ENCODE results near the gene CAMTA1.

Gene CAMTA1

GRCh38 chr1:7400566-7400965 lies 615.3 kb downstream of the CAMTA1 start:
- Histone ChIP-seq H3K9me3 (replicated peaks; ENCODE audit: insufficient read depth, low read length) (no peaks in the 10 kb centered on the region; the same call in 1 of the 2 replicates), H3K27me3 (replicated peaks; ENCODE audit: insufficient read depth, low read length) (peaks cover 82% of the 10 kb centered on the region), H3K4me3 (ENCODE audit: low read length) (no peak overlapping the region)

GRCh38 chr1:7401814-7402547 lies 616.7 kb downstream of the CAMTA1 start:
- TF ChIP-seq EZH2 (optimal IDR thresholded peaks at IDR 0.05; ENCODE audit: low read depth, low read length) = no peak
- TF ChIP-seq CTCF (IDR thresholded peaks at IDR 0.05; ENCODE audit: low read length) = no peak
- TF ChIP-seq EZH2phosphoT487 (IDR thresholded peaks at IDR 0.05; ENCODE audit: low read length) = no peak
- no peak overlapping the region for H3K27ac ChIP-seq (ENCODE audit: low read length)
- H3K9ac ChIP-seq (ENCODE audit: low read length) = no peak overlapping the region
- H3F3A ChIP-seq (ENCODE audit: insufficient read depth, low read length) = no peaks in the 10 kb centered on the region
- no peak overlapping the region for H2AFZ ChIP-seq (ENCODE audit: low read length)
- no peak overlapping the region for H3K4me2 ChIP-seq (ENCODE audit: low read depth, low read length)
- no peaks in the 10 kb centered on the region for H3K9me3 ChIP-seq (replicated peaks; ENCODE audit: insufficient read depth, low read length)
- peaks cover 89% of the 10 kb centered on the region for H3K27me3 ChIP-seq (replicated peaks; ENCODE audit: insufficient read depth, low read length)
- no peak overlapping the region for H3K4me3 ChIP-seq (ENCODE audit: low read length)
- no peaks in the 10 kb centered on the region for H3K36me3 ChIP-seq (replicated peaks; ENCODE audit: insufficient read depth, low read length)
- no peaks in the 10 kb centered on the region for H3K9me2 ChIP-seq (replicated peaks; ENCODE audit: insufficient read depth, low read length)
- no peak for DNase-seq
- H3K79me2 ChIP-seq (ENCODE audit: low read length) = no peaks in the 10 kb centered on the region
- no peaks in the 10 kb centered on the region for H4K20me1 ChIP-seq (ENCODE audit: insufficient read depth, low read length)
- no peaks in the 10 kb centered on the region for H3K4me1 ChIP-seq (ENCODE audit: low read length)

More at GRCh38 chr1:7400566-7400965, 615.3 kb downstream of the CAMTA1 start:
- H3K36me3 ChIP-seq (replicated peaks; ENCODE audit: insufficient read depth, low read length) = no peaks in the 10 kb centered on the region
- TF ChIP-seq EZH2phosphoT487 (IDR thresholded peaks at IDR 0.05; ENCODE audit: low read length) (no peak), EZH2 (optimal IDR thresholded peaks at IDR 0.05; ENCODE audit: low read depth, low read length) (no peak), CTCF (IDR thresholded peaks at IDR 0.05; ENCODE audit: low read length) (no peak)
- H3K27ac ChIP-seq (ENCODE audit: low read length) = no peak overlapping the region
- H3K79me2 ChIP-seq (ENCODE audit: low read length) = no peaks in the 10 kb centered on the region
- no peaks in the 10 kb centered on the region for H4K20me1 ChIP-seq (ENCODE audit: insufficient read depth, low read length)
- no peak for DNase-seq
- no peak overlapping the region for H3K4me2 ChIP-seq (ENCODE audit: low read depth, low read length)
- H3K4me1 ChIP-seq (ENCODE audit: low read length) = no peaks in the 10 kb centered on the region
- H2AFZ ChIP-seq (ENCODE audit: low read length) = no peak overlapping the region
- no peak overlapping the region for H3K9ac ChIP-seq (ENCODE audit: low read length)
- H3F3A ChIP-seq (ENCODE audit: insufficient read depth, low read length) = no peaks in the 10 kb centered on the region
- no peaks in the 10 kb centered on the region for H3K9me2 ChIP-seq (replicated peaks; ENCODE audit: insufficient read depth, low read length)

- Histone ChIP-seq H2AFZ (ENCODE audit: low read length) (no peak overlapping the region), H3K36me3 (replicated peaks; ENCODE audit: insufficient read depth, low read length) (no peaks in the 10 kb centered on the region), H3K27me3 (replicated peaks; ENCODE audit: insufficient read depth, low read length) (peaks cover 91% of the 10 kb centered on the region), H3K79me2 (ENCODE audit: low read length) (no peaks in the 10 kb centered on the region), H3K9me2 (replicated peaks; ENCODE audit: insufficient read depth, low read length) (no peaks in the 10 kb centered on the region), H3K4me1 (ENCODE audit: low read length) (no peaks in the 10 kb centered on the region), H3K9ac (ENCODE audit: low read length) (no peak overlapping the region), H3K4me3 (ENCODE audit: low read length) (no peak overlapping the region), H3K9me3 (replicated peaks; ENCODE audit: insufficient read depth, low read length) (no peaks in the 10 kb centered on the region), H4K20me1 (ENCODE audit: insufficient read depth, low read length) (no peaks in the 10 kb centered on the region), H3K4me2 (ENCODE audit: low read depth, low read length) (no peak overlapping the region), H3K27ac (ENCODE audit: low read length) (no peak overlapping the region), H3F3A (ENCODE audit: insufficient read depth, low read length) (no peaks in the 10 kb centered on the region)
- no peak for DNase-seq
- no peak for TF ChIP-seq CTCF (IDR thresholded peaks at IDR 0.05; ENCODE audit: low read length)
- no peak for TF ChIP-seq EZH2 (optimal IDR thresholded peaks at IDR 0.05; ENCODE audit: low read depth, low read length)
- no peak for TF ChIP-seq EZH2phosphoT487 (IDR thresholded peaks at IDR 0.05; ENCODE audit: low read length)
Measured at GRCh38 chr1:7402548-7402850, 617.2 kb downstream of the CAMTA1 start.
